MCF 10A (cell line): ENCODE measurements around the gene LPP. TPM values are rescaled to one million over a fixed set of nuclear protein-coding genes. Genes with fewer than 3 reads are reported as not detected.

Source experiments
- BruUV-seq: library from RNA; stranded (reverse); fragments of 400-500 nt; replicated peaks from 2 replicates; lab custom pipeline; 2021; lab: Mats Ljungman, UMichigan
- CTCF ChIA-PET: fragments of 300-600 bp; sonication (Branson Sonifier 250); formaldehyde crosslinking; extraction: SDS; loops from one replicate; lab custom pipeline; 2021; ENCODE audit warnings: antibody characterized with exemption, inconsistent platforms; lab: Yijun Ruan, JAX
- POLR2A ChIA-PET: fragments of 300-600, 350-650 bp; sonication (Branson Sonifier 250); formaldehyde crosslinking; extraction: SDS; loops from one replicate; lab custom pipeline; 2020; ENCODE audit warnings: antibody characterized with exemption, inconsistent platforms; lab: Yijun Ruan, JAX
- DNase-seq: peaks from one replicate; pipeline ENCODE4 v3.0.0-alpha.2; 2018; ENCODE audit not compliant: unreplicated experiment
- H3K27ac Mint-ChIP-seq: one replicate; pipeline ENCODE4 v1.8.0; 2022; ENCODE audit warnings: mild to moderate bottlenecking, low read depth, mixed read lengths; ENCODE audit not compliant: unreplicated experiment
- H3K27me3 Mint-ChIP-seq: one replicate; pipeline ENCODE4 v1.8.0; 2022; ENCODE audit warnings: mixed read lengths; ENCODE audit not compliant: insufficient read depth, unreplicated experiment
- H3K36me3 Mint-ChIP-seq: one replicate; pipeline ENCODE4 v1.8.0; 2022; ENCODE audit warnings: mild to moderate bottlenecking, moderate library complexity, mixed read lengths; ENCODE audit not compliant: insufficient read depth, unreplicated experiment
- H3K4me1 Mint-ChIP-seq: one replicate; pipeline ENCODE4 v1.8.0; 2022; ENCODE audit warnings: mixed read lengths; ENCODE audit not compliant: insufficient read depth, unreplicated experiment
- H3K4me3 Mint-ChIP-seq: one replicate; pipeline ENCODE4 v1.8.0; 2022; ENCODE audit warnings: mild to moderate bottlenecking, moderate library complexity, mixed read lengths; ENCODE audit not compliant: unreplicated experiment
- H3K9me3 Mint-ChIP-seq: one replicate; pipeline ENCODE4 v1.8.0; 2022; ENCODE audit warnings: mixed read lengths; ENCODE audit not compliant: unreplicated experiment
- intact Hi-C: fragments of 100-400 bp; cut with micrococcal nuclease; formaldehyde crosslinking; loops from 2 replicates; pipeline ENCODE4 v1.14.1; 2022
- total RNA-seq: library from RNA; stranded (reverse); gene quantifications from 2 replicates; pipeline ENCODE4 v1.2.3, GENCODE V29; 2022
- TF ChIP-seq, protein P1 (sequence below): fragments of 200-600 bp; IDR thresholded peaks from one replicate; pipeline ENCODE4 v1.8.0; 2022; ENCODE audit warnings: antibody characterized with exemption, mild to moderate bottlenecking; ENCODE audit not compliant: unreplicated experiment

Gene LPP
- total RNA-seq, 1 experiment from 2014 or later: 117 TPM

DNA sequence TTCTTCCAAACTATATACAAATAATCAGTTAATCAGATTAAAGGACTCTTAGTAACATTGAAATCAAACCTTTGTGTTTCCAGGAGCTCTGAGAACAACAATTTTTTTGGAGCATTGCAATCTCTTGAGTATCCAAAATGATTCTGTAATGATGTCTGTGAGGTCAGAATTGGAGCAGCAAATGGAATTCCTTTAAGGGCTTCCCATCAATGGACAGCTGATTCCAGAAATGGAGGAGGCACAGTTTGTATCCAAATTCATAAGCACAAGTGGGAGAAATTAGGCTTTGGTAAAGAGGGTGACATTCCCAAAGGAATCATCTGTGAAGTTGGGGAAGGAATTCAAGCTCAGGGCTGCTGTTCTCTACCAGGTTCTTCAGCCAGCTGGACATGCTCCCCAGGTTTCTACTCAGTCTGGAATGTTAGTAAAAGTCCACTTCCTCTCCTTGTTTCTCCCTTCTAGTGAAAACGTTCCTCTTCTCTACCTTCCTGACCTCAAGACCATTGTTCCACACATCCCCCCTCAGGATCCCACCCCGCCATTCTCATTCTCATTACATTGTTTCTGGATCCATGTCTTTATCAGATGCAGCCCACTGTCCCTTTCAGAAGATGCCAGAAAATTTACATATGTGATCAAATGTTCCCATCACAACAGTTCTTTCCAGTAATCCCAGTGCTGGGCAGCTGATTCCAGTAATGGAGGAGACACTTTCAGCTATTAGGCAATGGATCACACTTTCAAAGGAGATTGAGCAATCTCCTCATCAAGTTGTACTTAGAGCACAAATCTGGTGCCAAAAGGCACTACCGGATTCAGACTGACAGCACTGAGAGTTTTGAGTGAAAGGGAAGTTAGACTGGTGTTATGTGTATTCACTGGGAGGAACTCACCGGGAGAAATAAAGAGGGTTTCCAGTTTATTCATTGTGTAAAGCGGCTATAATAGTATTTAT is 626.5 kb downstream of the LPP start:
- Mint-ChIP-seq H3K4me3 (peak overlapping the region; percentile 43), H3K27me3 (no peaks in the 10 kb centered on the region), H3K4me1 (peaks cover 36% of the 10 kb centered on the region), H3K27ac (peak overlapping the region; percentile 58), H3K36me3 (peaks cover 5% of the 10 kb centered on the region), H3K9me3 (no peaks in the 10 kb centered on the region)
- TF ChIP-seq, protein P1, sequence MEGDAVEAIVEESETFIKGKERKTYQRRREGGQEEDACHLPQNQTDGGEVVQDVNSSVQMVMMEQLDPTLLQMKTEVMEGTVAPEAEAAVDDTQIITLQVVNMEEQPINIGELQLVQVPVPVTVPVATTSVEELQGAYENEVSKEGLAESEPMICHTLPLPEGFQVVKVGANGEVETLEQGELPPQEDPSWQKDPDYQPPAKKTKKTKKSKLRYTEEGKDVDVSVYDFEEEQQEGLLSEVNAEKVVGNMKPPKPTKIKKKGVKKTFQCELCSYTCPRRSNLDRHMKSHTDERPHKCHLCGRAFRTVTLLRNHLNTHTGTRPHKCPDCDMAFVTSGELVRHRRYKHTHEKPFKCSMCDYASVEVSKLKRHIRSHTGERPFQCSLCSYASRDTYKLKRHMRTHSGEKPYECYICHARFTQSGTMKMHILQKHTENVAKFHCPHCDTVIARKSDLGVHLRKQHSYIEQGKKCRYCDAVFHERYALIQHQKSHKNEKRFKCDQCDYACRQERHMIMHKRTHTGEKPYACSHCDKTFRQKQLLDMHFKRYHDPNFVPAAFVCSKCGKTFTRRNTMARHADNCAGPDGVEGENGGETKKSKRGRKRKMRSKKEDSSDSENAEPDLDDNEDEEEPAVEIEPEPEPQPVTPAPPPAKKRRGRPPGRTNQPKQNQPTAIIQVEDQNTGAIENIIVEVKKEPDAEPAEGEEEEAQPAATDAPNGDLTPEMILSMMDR: no peak
- intact Hi-C loops: no loop called here
- peak; percentile 93 for DNase-seq
- BruUV-seq: no TSS peak
- ChIA-PET CTCF (interaction anchor here (0.6 to 1.6 kb wide), 5 partner anchors 11 to 175 kb away, joined by 3 to 7 read pairs (median 3); no protein-coding TSS in a partner anchor), POLR2A (interaction anchor here (0.5 to 1.8 kb wide), 19 partner anchors 8 to 1038 kb away, joined by 3 to 9 read pairs (median 4); partner anchors contain the start of gene BCL6)

DNA sequence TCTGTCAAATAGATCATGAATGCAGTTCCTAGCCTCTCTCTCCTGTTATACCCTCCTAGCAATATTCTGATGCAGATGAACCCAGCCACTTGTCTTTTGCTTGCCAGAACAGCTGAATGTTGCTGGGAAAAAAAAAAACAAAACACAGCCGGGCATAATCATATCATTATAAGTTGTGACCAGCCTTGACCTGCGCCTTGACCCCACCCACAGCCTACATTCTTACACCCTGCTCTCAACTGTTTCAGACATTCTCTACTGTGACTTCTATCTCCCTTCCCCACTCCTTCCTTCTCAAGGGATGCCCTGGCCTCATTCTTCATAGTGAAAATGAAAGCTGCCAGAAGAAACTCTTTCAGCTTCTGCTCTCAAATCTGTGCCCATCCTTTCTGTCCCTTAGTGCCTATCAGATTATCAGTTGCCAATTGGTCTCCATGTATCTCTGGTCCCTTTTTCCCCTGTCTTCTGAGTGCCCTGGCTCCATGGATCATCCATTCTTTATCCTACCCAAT is 628.7 kb downstream of the LPP start:
- TF ChIP-seq, protein P1: no peak
- Mint-ChIP-seq H3K36me3 (peaks cover 11% of the 10 kb centered on the region), H3K4me1 (peaks cover 31% of the 10 kb centered on the region), H3K27ac (peak overlapping the region; percentile 63), H3K4me3 (no peak overlapping the region), H3K27me3 (no peaks in the 10 kb centered on the region), H3K9me3 (no peaks in the 10 kb centered on the region)
- BruUV-seq: no TSS peak
- POLR2A ChIA-PET: interaction anchor here (1.1 to 1.5 kb wide), 2 partner anchors 36 to 50 kb away, joined by 3 to 4 read pairs; no protein-coding TSS in a partner anchor
- intact Hi-C loops: no loop called here
- CTCF ChIA-PET: interaction anchor here (1.3 kb wide), 1 partner anchor 43 kb away, joined by 5 read pairs; no protein-coding TSS in a partner anchor
- no peak for DNase-seq

DNA sequence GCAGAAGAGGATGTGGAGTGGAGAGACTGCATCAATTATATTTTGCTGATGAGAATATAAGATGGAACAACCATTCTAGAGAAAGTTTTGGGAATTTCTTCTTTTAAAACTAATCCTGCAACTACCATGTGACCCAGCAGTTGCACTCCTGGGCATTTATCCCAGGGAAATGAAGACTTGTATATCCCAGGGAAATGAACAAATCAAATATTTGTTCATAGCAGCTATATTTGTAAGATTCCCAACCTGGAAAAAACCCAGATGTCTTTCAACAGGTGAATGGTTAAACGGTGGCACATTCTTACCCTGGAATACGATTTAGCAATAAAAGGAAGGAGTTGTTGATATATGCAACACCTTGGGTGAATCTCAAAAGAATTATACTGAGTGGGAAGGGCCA is 632.5 kb downstream of the LPP start:
- no peak for DNase-seq

More for the DNA sequence above, 632.5 kb downstream of the LPP start:
- H3K9me3 Mint-ChIP-seq: no peaks in the 10 kb centered on the region
- POLR2A ChIA-PET: interaction anchor here (1.0 kb wide), 1 partner anchor 43 kb away, joined by 3 read pairs; no protein-coding TSS in a partner anchor
- no peak overlapping the region for H3K4me3 Mint-ChIP-seq
- BruUV-seq: no TSS peak
- H3K36me3 Mint-ChIP-seq: peaks cover 8% of the 10 kb centered on the region
- H3K27ac Mint-ChIP-seq: no peak overlapping the region
- CTCF ChIA-PET: interaction anchor here (0.6 kb wide), 1 partner anchor 626 kb away, joined by 3 read pairs; no protein-coding TSS in a partner anchor
- H3K4me1 Mint-ChIP-seq: peaks cover 16% of the 10 kb centered on the region
- intact Hi-C loops: no loop called here
- TF ChIP-seq, protein P1: no peak
- H3K27me3 Mint-ChIP-seq: no peaks in the 10 kb centered on the region
